ENCODE results near the gene ZNF593OS. TPM values are rescaled to one million over a fixed set of nuclear protein-coding genes. Genes with fewer than 3 reads are reported as not detected.

ZNF593OS gene
- polyA plus RNA-seq, 1 experiment, result not detected

- CTCF ChIA-PET, result interaction anchor here (0.9 to 3.1 kb wide), 20 partner anchors 9 to 246 kb away, joined by 3 to 22 read pairs (median 4); partner anchors contain the start of gene CEP85
- H3K27ac ChIP-seq (ENCODE audit: low read depth, low read length), result peak overlapping the region; percentile 52
These were observed 1.2 kb downstream of the ZNF593OS start for GRCh38 chr1:26170472-26170821.

GRCh38 chr1:26169669-26170471 lies 1.8 kb downstream of the ZNF593OS start, which contains the start of gene ZNF593:
TSS of gene ZNF593 (plus strand) at chr1:26169908. CDS start at chr1:26169984, 76 bp downstream.
- Histone ChIP-seq H3K27me3 (ENCODE audit: control insufficient read depth, insufficient read depth, low read length) (peaks cover 5% of the 10 kb centered on the region), H3K27ac (ENCODE audit: low read depth, low read length) (peak within 1 kb of the TSS; percentile 52), H3K9me3 (ENCODE audit: control insufficient read depth, insufficient read depth, low read length) (no peaks in the 10 kb centered on the region; the same call in 1 of the 2 replicates), H3K4me3 (ENCODE audit: low read depth, low read length) (peak within 1 kb of the TSS; percentile 87)
- ChIA-PET POLR2A (interaction anchor here (0.6 to 1.5 kb wide), 5 partner anchors 13 to 283 kb away, joined by 3 to 8 read pairs (median 4); partner anchors contain the start of gene CEP85), CTCF (interaction anchor here (0.6 to 3.1 kb wide), 31 partner anchors 9 to 1147 kb away, joined by 3 to 22 read pairs (median 4); partner anchors contain the start of gene CEP85)
- peak; percentile 62 for DNase-seq (ENCODE audit: low read depth, low spot score)
- peak; percentile 83 for TF ChIP-seq CTCF (IDR thresholded peaks at IDR 0.05; ENCODE audit: low read depth, low read length)

More at GRCh38 chr1:26170472-26170821, 1.2 kb downstream of the ZNF593OS start:
- Histone ChIP-seq H3K4me3 (ENCODE audit: low read depth, low read length) (peak overlapping the region; percentile 87), H3K9me3 (ENCODE audit: control insufficient read depth, insufficient read depth, low read length) (no peaks in the 10 kb centered on the region; the same call in 1 of the 2 replicates), H3K27me3 (ENCODE audit: control insufficient read depth, insufficient read depth, low read length) (peaks cover 5% of the 10 kb centered on the region)
- POLR2A ChIA-PET, result interaction anchor here (0.7 to 1.5 kb wide), 4 partner anchors 14 to 282 kb away, joined by 3 to 8 read pairs (median 4); partner anchors contain the start of gene CEP85
- no peak for DNase-seq (ENCODE audit: low read depth, low spot score)
- TF ChIP-seq CTCF (IDR thresholded peaks at IDR 0.05; ENCODE audit: low read depth, low read length), result no peak

- ChIA-PET CTCF (interaction anchor here (0.6 to 3.1 kb wide), 19 partner anchors 10 to 1148 kb away, joined by 3 to 22 read pairs (median 4); partner anchors contain the start of gene CEP85), POLR2A (interaction anchor here (0.6 to 1.5 kb wide), 3 partner anchors 12 to 236 kb away, joined by 3 to 8 read pairs (median 5); no protein-coding TSS in a partner anchor)
- no peak overlapping the region for H3K4me3 ChIP-seq (ENCODE audit: low read depth, low read length)
- H3K27ac ChIP-seq (ENCODE audit: low read depth, low read length), result peak overlapping the region; percentile 24
- no peaks in the 10 kb centered on the region; the same call in 1 of the 2 replicates for H3K9me3 ChIP-seq (ENCODE audit: control insufficient read depth, insufficient read depth, low read length)
- no peak for DNase-seq (ENCODE audit: low read depth, low spot score)
- peaks cover 9% of the 10 kb centered on the region for H3K27me3 ChIP-seq (ENCODE audit: control insufficient read depth, insufficient read depth, low read length)
- no peak for TF ChIP-seq CTCF (IDR thresholded peaks at IDR 0.05; ENCODE audit: low read depth, low read length)
These were observed 2.5 kb downstream of the ZNF593OS start for GRCh38 chr1:26169198-26169554.

GRCh38 chr1:26168410-26169197 lies 3.0 kb downstream of the ZNF593OS start, which contains the start of gene C1orf232:
TSS of gene C1orf232 (minus strand) at chr1:26168963. CDS start at chr1:26168499, 464 bp downstream.
- DNase-seq (ENCODE audit: low read depth, low spot score), result no peak
- Histone ChIP-seq H3K27ac (ENCODE audit: low read depth, low read length) (peak within 1 kb of the TSS; percentile 52), H3K4me3 (ENCODE audit: low read depth, low read length) (peak within 1 kb of the TSS; percentile 87), H3K9me3 (ENCODE audit: control insufficient read depth, insufficient read depth, low read length) (no peaks in the 10 kb centered on the region; the same call in 1 of the 2 replicates), H3K27me3 (ENCODE audit: control insufficient read depth, insufficient read depth, low read length) (peaks cover 9% of the 10 kb centered on the region)
- CTCF ChIA-PET, result interaction anchor here (1.9 to 2.8 kb wide), 3 partner anchors 13 to 153 kb away, joined by 8 to 22 read pairs (median 10); partner anchors contain the start of gene CEP85
- POLR2A ChIA-PET, result no interaction called here
- no peak for TF ChIP-seq CTCF (IDR thresholded peaks at IDR 0.05; ENCODE audit: low read depth, low read length)
